Gastrocnemius medialis (tissue), 4 donors: ENCODE data around the gene CAMKK2. TPM values are rescaled to one million over a fixed set of nuclear protein-coding genes. Genes with fewer than 3 reads are reported as not detected.
"Not testable (repeated sequence)": the region's sequence is repeated elsewhere in the genome, so short reads cannot be mapped to it uniquely, and the experiment has no call there.

Experiments
- ATAC-seq, 2 donors: fragments of 150-250 bp; one replicate each; pipeline ENCODE4 v1.9.1; 2016
- DNase-seq, 2 donors: peaks; one replicate each; pipeline ENCODE4 v3.0.0-alpha.2; 2019
- H3K27ac ChIP-seq, 4 donors: fragments of 200-600 bp; sonication (generic); 1 replicate in 1 of 4; 2 replicates in 3 of 4; pipeline ENCODE4 v1.5.1; 2016 to 2018; ENCODE audit warnings: mild to moderate bottlenecking in 2 of 4, moderate library complexity in 1 of 4
- H3K27me3 ChIP-seq, 3 donors: fragments of 200-600 bp; sonication (generic) in 2 of 3; 1 replicate in 1 of 3; 2 replicates in 2 of 3; pipeline versions ENCODE4 v1.5.1 to v1.6.0; 2016 to 2019; ENCODE audit warnings: mild to moderate bottlenecking in 1 of 3, moderate library complexity in 1 of 3
- H3K36me3 ChIP-seq, 2 donors: fragments of 200-600 bp; sonication (generic) in 1 of 2; one replicate each; pipeline ENCODE4 v1.5.1; 2017 to 2018
- H3K4me1 ChIP-seq, 2 donors: fragments of 200-600 bp; sonication (generic) in 1 of 2; one replicate each; pipeline ENCODE4 v1.5.1; 2016 to 2017; ENCODE audit warnings: mild to moderate bottlenecking in 2 of 2
- H3K4me3 ChIP-seq, 4 donors: fragments of 200-600 bp; sonication (generic) in 3 of 4; 1 replicate in 1 of 4; 2 replicates in 3 of 4; pipeline ENCODE4 v1.5.1; 2016 to 2019; ENCODE audit warnings: mild to moderate bottlenecking in 2 of 4
- H3K9me3 ChIP-seq, 3 donors: fragments of 200-600 bp; sonication (generic) in 2 of 3; 1 replicate in 1 of 3; 2 replicates in 2 of 3; pipeline ENCODE4 v1.5.1; 2016 to 2019
- CTCF ChIP-seq, 5 experiments: fragments of 450-650 bp in 3 of 5; fragments of 200-600 bp in 2 of 5; sonication (generic) in 2 of 5; IDR thresholded peaks in 4 of 5; conservative IDR thresholded peaks in 1 of 5; 1 replicate in 4 of 5; 2 replicates in 1 of 5; pipeline ENCODE4 v1.5.1; 2016 to 2019; ENCODE audit warnings: antibody characterized with exemption in 5 of 5, mild to moderate bottlenecking in 3 of 5, moderate library complexity in 3 of 5
- POLR2A ChIP-seq, 2 donors: fragments of 450-650 bp; IDR thresholded peaks; one replicate each; pipeline ENCODE4 v1.6.1; 2017; ENCODE audit warnings: antibody characterized with exemption in 2 of 2, mild to moderate bottlenecking in 2 of 2, moderate library complexity in 2 of 2
- in situ Hi-C, 4 donors: fragments of 200-750 bp; cut with MboI; loops; one replicate each; pipeline versions ENCODE4 v1.15.0 to v1.8.0; 2017; ENCODE audit warnings: low sequenced_read_pairs in 4 of 4
- intact Hi-C: fragments of 100-400 bp; cut with DNase I; formaldehyde crosslinking; loops from one replicate; pipeline ENCODE4 v1.15.1; 2023; ENCODE audit warnings: low total_unique reads
- total RNA-seq, 4 donors: library from RNA; depleted of rRNA; stranded (reverse); fragments of >200 nt; gene quantifications; one replicate each; pipeline versions ENCODE4 v1.1.0 to v1.2.3, GENCODE V29; 2016

CAMKK2 gene
- total RNA-seq, 4 donors from 2014 or later: 6.0 to 10.2 (median 7.5) TPM

- Histone ChIP-seq H3K9me3 (no peaks in the 10 kb centered on the region), H3K4me3 (no peak overlapping the region), H3K27me3 (no peaks in the 10 kb centered on the region), H3K36me3 (no peaks in the 10 kb centered on the region), H3K27ac (no peak overlapping the region), H3K4me1 (peaks cover 0 to 21% of the 10 kb centered on the region in 2 donors)
- in situ Hi-C loops (no loop called here), intact Hi-C loops (no loop called here)
- DNase-seq (no peak), ATAC-seq (no peak)
- TF ChIP-seq POLR2A (IDR thresholded peaks at IDR 0.05) (no peak), CTCF (IDR thresholded peaks at IDR 0.05 in 4 of 5, conservative IDR thresholded peaks at IDR 0.05 in 1 of 5) (no peak)
Observed at GRCh38 chr12:121282072-121282742, 14.3 kb downstream of the CAMKK2 start.

DNA sequence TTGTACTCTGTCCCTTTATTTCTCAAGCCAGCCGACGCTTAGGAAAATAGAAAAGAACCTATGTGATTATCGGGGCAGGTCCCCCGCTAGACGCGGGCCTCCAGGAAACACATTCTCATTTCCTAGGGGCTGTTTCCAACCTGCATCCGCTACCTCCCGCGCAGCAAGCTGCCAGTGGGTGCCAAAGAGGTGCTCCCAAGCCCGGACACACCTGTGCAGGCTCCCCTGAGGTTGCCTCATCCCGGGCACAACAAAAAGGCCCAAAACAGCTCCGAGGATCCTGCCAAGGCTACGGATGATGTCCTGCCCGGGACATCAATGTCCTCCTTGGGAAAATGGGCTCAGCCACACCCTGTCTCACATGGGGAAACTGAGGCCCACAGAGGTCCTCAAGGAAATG is 15.4 kb downstream of the CAMKK2 start:
- H3K4me3 ChIP-seq, H3K27me3 ChIP-seq, H3K36me3 ChIP-seq, H3K27ac ChIP-seq, H3K9me3 ChIP-seq, ATAC-seq, intact Hi-C loops, DNase-seq, in situ Hi-C loops: not testable (repeated sequence)
- peaks cover 0 to 21% of the 10 kb centered on the region in 2 donors for H3K4me1 ChIP-seq

GRCh38 chr12:121280531-121280930 is 16.0 kb downstream of the CAMKK2 start:
- H3K36me3 ChIP-seq, intact Hi-C loops, ATAC-seq, H3K27ac ChIP-seq, H3K4me3 ChIP-seq, in situ Hi-C loops, DNase-seq, H3K9me3 ChIP-seq, H3K27me3 ChIP-seq: not testable (repeated sequence)
- peaks cover 0 to 21% of the 10 kb centered on the region in 2 donors for H3K4me1 ChIP-seq

DNA sequence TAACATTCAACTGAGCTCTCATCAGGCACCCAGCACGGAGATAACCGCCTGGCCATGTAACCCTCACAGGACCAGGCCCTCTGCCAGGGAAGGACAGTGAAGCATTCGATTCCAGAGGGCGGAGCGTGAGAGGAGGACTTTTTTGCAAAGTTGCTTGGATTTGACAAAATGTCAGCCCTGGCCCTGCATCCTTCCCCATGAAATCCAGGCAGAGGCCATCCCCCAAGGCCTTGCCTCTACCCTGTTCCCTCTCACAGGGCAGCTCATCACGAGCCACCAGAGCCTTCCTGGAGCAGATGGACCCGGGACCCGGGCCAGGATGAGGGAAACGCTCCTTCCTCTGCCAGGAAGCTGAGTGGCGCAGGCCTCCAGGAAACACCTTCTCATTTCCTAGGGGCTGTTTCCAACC is 17.0 kb downstream of the CAMKK2 start:
- peaks cover 0 to 13% of the 10 kb centered on the region in 2 donors for H3K4me1 ChIP-seq
- DNase-seq (peak in 1 of 2 donors; percentile 34), ATAC-seq (peak; percentile 36 to 45)
- intact Hi-C loops: no loop called here
- H3K4me3 ChIP-seq: no peak overlapping the region
- H3K36me3 ChIP-seq: no peaks in the 10 kb centered on the region
- H3K9me3 ChIP-seq: no peaks in the 10 kb centered on the region
- in situ Hi-C loops: no loop called here
- TF ChIP-seq CTCF (IDR thresholded peaks at IDR 0.05 in 4 of 5, conservative IDR thresholded peaks at IDR 0.05 in 1 of 5) (no peak), POLR2A (IDR thresholded peaks at IDR 0.05) (no peak)
- H3K27me3 ChIP-seq: no peaks in the 10 kb centered on the region
- peak overlapping the region in 2 of 4 donors; percentile 33 to 59 for H3K27ac ChIP-seq

GRCh38 chr12:121279071-121279375 is 17.5 kb downstream of the CAMKK2 start:
- in situ Hi-C loops: no loop called here
- Histone ChIP-seq H3K9me3 (no peaks in the 10 kb centered on the region), H3K27ac (peak overlapping the region in 3 of 4 donors; percentile 6 to 59 (median 33)), H3K4me3 (no peak overlapping the region), H3K4me1 (peaks cover 0 to 12% of the 10 kb centered on the region in 2 donors), H3K36me3 (peaks cover 0 to 4% of the 10 kb centered on the region in 2 donors), H3K27me3 (no peaks in the 10 kb centered on the region)
- intact Hi-C loops: no loop called here
- ATAC-seq (no peak), DNase-seq (no peak)
- TF ChIP-seq POLR2A (IDR thresholded peaks at IDR 0.05): no peak
- TF ChIP-seq CTCF (IDR thresholded peaks at IDR 0.05 in 4 of 5, conservative IDR thresholded peaks at IDR 0.05 in 1 of 5): no peak
